GM19351 (cell line): Measurements from ENCODE around the gene EPC1.
"Not testable (repeated sequence)": the region's sequence is repeated elsewhere in the genome, so short reads cannot be mapped to it uniquely, and the experiment has no call there.

Source experiments
- ATAC-seq: cut with Tn5 transposase; IDR thresholded peaks from one replicate; pipeline ENCODE4 v1.9.1; 2021; ENCODE audit warnings: mild to moderate bottlenecking, moderate library complexity; ENCODE audit not compliant: unreplicated experiment

EPC1 gene, protein sequence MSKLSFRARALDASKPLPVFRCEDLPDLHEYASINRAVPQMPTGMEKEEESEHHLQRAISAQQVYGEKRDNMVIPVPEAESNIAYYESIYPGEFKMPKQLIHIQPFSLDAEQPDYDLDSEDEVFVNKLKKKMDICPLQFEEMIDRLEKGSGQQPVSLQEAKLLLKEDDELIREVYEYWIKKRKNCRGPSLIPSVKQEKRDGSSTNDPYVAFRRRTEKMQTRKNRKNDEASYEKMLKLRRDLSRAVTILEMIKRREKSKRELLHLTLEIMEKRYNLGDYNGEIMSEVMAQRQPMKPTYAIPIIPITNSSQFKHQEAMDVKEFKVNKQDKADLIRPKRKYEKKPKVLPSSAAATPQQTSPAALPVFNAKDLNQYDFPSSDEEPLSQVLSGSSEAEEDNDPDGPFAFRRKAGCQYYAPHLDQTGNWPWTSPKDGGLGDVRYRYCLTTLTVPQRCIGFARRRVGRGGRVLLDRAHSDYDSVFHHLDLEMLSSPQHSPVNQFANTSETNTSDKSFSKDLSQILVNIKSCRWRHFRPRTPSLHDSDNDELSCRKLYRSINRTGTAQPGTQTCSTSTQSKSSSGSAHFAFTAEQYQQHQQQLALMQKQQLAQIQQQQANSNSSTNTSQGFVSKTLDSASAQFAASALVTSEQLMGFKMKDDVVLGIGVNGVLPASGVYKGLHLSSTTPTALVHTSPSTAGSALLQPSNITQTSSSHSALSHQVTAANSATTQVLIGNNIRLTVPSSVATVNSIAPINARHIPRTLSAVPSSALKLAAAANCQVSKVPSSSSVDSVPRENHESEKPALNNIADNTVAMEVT

DNA sequence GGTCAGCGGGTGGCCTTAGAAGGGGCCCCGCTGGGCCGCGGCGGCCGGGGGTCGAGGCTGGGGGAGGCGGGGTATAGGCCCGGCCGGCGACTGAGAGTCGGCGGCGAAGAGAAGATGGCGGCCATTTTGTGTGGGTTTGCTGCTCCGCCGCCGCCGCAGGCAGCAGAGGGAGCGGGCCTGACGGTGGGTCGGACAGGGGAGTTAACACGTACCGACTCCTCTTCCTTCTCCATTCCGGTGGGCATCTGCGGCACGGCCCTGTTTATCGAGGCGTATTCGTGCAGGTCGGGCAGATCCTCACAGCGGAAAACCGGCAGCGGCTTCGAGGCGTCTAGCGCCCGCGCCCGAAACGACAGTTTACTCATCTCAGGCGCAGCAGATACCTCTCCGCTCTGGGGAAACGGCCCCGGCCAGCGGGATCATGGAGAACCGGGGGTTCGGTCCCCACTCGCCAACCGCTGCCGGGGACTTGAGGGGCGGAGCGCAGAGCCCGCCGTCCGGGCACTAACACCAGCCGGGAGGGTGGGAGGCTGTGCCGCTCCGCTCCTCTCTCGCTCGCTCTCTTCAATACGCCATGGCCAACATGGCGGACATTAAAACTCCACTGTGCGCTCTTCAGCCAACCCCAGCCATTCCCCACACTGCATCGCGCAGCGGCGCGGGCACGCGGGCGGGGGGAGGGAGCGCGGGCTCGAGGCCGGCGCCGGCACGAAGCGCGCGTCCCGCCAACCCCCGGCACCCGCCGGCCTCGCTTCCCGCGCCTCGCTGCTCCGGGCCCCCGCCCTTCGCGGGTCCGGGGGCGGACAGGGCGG, at the start of gene EPC1:
Gene EPC1, minus strand, starts transcription at position 608 of the 812 bp plus-strand sequence. Its CDS starts 243 bp downstream, at position 365.
- peak; percentile 64 for ATAC-seq

DNA sequence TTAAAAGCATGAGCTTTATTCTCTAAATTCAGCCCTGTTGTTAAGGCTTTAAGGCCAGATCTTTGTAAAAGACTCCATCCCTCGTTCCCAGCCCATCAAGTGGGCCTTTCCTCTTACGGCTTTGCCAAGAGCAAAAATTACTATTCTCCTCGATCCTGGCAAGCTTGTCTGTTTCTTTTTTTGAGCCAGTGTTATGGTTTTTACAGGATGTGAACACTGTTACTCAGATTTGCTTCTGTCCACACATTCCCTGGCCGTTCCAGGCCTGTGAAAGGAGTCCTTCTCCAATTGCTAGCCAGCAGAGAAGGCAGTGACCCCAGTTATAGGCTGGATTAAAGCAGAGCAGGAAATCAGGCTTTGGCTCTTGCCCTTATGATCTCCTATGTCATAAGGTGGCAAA, 47.0 kb upstream of the EPC1 start:
- no peak for ATAC-seq

DNA sequence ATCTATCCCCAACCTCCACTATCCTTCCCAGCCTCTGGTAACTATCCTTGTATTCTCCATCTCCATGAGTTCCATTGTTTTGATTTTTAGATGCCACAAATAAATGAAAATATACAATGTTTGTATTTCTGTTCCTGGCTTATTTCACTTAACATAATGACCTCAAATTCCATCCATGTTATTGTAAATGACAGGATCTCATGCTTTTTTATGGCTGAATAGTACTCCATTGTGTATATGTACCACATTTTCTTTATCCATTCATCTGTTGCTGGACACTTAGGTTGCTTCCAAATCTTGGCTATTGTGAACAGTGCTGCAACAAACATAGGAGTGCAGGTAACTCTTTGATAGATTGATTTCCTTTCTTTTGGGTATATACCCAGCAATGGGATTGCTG, 45.3 kb upstream of the EPC1 start:
- ATAC-seq = not testable (repeated sequence)

DNA sequence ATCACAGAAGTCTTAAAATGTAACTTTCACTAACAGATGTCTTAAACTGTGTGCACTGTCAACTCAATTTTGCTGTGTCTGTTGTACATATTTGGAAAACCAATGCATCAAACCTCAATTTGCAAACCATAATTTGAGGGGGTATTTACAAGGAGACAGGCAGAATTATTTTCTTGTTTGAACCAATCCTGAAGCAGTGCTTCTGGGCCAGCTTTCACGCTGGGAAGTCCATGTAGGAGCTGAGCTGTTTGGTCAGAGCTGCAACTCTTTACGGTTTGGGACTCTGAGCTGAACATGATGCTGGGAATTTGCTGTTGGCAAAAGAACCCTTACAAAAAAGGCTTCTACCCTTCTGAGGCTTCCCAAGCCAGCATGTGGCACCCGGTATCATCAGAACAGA, 43.2 kb upstream of the EPC1 start:
- no peak for ATAC-seq

DNA sequence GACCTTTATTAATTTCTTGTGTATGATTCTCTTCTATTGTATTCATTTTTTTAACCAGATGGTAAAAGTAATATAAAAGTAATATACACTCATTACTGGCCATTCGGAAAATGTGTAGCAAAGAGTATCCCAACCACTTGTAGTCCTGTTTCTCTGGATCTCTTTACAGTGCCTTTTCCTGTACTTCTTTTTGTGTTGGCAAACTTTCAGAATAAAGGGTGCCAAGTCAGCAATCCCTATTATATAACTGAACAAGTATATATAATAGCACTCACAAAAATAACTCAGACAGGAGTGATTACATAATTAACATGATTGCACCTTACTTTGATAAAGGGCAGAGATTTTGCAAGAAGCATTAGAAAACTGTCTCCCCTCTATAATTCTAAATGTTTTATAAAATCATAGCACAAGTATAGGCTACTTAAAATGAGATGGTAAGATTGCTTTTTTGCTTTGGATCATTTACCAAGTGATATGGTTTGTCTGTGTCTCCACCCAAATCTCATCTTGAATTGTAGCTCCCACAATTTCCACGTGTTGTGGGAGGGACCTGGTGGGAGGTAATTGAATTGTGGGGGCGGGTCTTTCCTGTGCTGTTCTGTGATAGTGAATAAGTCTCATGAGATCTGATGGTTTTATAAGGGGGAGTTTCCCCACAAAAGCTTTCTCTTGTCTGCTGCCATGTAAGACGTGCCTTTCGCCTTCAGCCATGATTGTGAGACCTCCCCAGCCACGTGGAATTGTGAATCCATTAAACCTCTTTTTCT, 41.5 kb upstream of the EPC1 start:
- no peak for ATAC-seq

DNA sequence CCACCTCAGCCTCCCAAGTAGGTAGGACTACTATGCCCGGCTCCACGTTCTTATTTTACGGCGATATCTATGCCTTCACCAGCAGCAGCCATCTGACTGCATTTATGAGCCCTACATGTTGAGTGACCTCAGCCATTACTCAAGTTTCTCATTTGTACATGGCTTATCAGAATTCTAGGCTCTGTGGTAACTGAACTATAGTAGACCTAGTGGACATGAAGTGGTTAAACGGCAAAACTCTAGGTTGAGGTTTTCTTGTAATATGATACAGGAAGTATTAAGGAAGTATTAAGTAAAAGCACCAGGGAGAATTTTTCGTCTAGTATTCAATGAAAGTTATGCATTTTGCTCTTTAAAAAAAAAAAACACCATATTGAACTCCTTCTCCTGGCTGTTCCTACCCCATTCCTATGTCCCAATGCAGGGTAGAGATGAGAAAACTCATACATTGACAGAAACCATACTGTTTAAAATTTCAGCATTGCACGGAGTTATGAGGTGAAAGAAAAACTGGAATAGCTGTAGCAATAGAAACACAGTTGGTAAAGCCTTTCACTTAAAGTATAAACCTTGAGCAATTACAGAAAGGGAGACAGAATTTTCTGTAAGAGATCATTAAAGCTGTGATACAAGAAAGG, 39.8 kb upstream of the EPC1 start:
- ATAC-seq = no peak

DNA sequence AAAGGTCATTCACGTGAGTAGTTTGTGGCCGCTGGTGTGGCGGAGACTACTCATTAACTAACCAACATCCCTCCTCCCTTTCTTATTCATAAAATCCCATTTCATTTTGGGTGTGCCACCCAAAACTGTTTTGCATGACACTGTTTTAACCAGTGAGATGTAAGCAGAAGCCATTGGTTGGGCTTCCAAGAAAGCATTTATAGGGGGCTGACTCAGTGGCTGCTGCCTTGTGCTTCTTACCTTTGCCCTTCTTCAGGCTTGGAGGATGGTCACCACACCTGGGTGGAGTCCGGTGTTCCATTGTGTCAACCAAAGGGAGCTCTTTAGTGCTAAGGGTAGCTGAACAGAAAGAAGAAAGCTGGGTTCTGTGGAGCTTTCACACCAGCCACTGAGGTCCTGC, 37.2 kb upstream of the EPC1 start:
- ATAC-seq = no peak

DNA sequence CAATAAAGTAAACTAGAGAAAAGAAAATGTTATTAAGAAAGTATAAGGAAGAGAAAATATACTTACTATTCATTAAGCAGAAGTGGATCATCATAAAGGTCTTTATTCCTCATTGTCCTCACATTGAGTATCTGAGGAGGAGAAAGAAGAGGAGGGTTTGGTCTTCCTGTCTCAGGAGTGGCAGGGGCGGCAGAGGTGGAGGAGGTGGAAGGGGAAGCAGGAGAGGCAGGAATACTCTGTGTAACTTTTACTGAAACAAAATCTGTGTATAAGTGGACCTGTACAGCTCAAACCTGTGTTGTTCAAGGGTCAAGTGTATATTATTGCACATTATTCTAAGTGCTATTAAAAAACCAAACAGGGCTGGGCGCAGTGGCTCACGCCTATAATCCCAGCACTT, 34.2 kb upstream of the EPC1 start:
- no peak for ATAC-seq

DNA sequence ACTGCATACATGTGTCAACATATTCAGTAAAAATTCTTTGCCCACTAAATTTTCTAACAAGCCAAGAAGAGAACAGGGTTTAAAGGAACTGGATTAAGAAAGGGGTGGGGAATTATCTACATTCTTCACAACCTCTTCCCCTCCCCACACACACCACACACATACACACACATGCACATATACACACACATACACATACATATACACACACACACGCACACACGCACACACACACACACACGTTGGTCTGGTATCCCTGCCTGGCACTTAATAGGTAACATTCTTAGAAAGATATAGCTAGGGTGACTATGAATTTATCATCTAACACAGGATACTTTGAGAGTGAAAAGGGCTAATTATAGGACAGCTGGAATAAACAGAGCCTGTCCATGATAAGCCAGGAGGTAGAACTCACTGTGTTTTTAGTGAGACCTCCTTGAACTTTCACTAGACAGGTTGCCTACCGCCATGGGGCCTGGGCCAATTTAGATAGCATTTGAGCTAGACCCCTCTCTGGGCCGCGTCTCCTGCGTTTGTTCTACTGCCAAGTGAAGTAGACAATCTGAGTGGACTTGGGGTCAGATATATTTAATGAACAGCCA, 33.1 kb upstream of the EPC1 start:
- ATAC-seq = no peak

DNA sequence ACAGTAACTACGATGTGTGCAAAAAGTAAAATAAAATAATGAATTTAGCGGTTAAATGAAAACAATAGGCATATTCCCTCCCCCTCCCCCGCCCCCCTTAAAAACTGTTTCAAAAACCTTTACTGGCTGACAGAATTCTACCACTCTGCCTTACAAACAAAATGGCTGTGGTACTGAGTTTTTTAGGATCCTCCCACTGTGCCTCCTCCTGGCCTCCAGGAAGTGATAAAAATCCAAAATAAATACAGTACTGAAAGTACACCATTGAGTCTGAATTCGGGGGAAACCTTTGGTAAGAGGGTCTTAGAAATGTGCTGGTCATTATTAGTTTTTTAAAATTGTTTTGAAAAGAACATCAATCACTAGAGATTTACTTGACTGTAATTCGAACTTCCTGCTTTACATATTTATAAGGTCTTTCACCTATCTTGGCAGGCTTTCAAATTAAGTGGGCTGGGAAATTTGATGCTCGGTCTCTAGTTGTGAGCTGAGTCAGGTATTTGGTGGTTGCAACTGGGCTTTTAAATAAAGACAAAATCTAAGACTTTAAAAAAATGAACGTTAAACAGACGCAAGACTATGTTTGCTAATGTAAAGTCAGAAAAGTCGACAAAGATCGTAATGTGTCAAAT, 32.5 kb upstream of the EPC1 start:
- no peak for ATAC-seq

DNA sequence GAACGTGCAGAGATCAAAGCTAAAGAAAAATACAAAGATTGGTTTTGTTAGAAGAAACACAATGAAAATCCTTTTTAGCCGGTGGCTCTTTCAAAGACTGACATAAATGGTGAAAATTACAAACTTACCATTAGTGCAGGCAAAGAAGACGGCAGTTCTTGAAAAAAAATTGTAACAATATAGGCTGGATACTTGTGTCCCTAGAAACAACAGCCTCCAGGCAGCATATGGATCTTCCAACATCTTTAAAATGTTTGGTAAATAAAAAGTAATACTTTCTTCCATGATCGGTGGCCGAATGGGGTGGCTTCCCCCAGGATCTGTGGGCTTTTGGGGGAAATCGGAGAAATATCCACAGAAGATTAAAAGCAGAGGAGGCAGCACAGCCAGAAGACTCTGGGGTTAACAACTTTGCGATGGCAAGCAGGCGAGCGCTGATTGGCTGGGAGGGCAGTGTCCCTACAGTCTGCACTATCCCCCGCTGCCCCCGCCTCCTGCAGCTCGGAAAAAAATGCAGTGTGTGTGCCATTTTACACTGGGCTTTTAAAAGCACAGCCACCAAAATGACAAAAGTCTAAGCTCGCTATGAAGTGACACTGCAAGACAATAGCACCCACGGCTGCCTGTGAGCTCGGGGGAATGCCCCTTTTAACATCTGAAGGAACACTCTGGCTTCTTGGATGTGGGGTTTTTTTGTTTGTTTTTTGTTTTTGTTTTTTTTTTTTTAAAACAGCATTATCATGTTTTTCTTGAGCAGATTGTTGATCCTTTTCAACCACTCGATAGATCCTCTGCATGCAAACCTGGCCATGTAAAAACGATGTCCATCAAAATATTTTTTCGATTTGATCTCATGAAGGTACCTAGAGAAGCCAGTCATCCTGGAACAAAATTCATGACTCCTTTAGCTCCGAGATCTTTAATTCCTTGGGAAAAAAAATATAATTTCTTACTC, 31.7 kb upstream of the EPC1 start:
- peak; percentile 92 for ATAC-seq

DNA sequence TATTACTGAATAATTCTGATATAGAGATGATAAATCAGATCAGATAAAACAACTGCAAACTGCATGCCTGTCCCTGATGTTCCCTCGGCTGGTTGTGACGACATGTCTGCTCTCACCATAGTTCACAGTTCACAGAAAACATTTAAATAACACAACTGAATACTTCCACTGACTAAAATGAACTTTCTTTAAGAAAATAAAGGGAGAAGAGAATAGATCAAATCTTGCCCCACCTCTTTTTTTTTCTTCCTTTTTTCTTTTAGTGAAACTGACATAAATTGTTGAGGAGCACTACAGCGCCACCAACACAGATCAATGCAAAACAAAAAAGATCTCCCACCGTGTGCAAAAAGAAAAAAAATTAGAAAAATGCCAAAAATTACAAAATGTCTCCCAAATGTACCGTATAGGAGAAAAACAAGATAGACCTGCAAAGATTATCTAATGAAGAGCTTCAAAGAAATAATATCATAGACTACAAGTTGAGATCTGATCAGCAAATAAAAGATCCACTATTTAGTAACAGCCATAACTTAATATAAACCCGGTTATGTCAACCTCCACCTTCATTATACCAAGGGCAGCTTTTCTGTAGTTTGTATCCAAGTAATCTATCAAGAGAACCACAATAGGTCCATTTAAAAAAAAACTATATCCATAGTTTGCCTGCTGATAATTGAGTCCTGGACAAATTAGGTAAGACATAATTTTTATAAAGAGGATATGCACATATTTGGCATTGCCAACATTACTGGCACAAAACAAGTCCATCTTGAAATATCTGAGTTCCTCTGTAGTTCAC, 30.7 kb upstream of the EPC1 start:
- ATAC-seq = peak; percentile 37

DNA sequence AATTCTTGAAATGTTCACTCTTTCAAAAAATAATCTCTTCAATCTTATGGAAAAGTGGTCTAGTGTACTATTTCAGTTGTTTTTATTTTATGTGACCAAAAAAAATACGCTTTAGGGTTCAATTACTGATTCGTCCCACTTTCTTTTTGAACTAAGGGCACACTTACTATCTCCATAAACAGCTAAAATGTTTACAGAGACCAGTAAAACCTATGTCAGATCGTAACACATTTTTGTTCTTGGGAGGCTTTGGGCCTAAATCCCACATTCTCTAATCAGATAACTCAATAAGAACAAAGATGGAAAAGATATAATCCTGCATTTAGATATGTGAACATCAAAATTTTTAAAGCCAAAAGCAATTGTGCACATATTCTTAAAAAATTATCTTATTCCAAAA, 29.8 kb upstream of the EPC1 start:
- no peak for ATAC-seq

DNA sequence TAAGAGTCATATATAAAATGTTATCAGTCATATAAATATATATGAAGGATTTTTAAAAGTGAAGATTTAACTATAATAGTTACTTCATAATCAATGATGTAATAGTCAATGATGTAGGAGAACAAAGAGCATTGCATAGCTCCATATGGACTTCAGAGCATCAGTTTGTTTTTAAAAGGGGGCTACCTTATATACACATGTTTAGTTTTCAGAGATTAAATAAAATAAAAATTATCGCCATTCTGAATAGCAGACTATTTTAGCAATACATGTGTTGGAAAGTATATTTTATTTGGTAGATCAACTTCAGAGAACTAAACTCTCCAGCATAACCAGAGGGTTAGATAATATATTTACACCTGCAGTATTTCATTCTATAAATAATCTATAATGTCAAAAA, 29.1 kb upstream of the EPC1 start:
- no peak for ATAC-seq

DNA sequence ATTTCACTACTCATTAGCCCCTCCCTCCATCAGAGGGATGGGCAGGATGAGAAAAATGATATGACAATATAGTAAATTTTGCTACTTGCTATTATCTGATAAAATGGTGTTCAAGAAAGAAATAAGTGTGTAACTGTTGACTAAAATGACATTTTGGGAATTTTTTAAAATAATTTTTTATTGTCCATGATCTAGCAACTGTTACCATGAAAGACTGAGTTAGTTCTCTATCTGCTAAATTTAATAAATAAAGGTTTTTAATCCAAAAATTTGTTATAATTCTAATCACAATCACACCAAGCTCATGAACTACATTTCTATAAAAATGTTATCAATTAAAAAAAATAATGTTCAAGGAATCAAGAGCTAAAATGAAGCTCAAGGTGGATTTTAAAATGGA, 28.7 kb upstream of the EPC1 start:
- ATAC-seq = no peak

DNA sequence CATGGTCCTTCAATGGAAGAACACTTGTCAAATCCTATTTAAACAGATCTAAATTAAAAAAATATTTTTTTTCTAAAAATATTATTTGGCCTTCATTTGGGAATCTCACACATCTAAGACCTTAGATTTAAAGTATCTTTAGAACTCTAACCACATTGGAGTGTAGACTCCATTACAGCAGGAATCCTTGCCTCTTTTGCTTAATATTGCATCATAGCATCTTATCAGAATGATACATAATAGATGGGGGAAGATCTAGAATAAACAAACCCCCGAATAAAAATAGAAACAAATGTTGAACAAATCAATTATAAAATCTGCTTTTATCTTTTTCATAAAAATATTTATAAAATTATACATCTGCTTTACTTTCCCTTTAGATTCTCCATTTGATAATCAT, 27.6 kb upstream of the EPC1 start:
- ATAC-seq = no peak

DNA sequence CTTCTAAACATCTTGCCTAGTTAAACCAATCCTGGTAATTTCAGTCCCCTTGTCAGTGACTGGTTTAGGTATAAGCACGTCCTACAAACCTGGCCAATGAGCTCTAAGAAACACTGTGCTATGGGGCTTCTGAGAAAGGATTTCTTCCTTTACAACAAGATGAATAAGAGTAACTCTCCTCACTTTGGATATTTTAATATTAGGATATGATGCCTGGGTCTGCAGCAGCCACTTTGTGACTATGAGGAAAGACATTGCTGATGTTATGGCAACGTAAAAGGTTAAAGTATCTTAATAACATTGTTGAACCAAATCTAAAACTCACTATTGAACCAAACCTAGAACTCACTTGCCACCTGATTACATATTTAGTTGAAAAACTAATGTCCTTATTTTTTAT, 26.5 kb upstream of the EPC1 start:
- ATAC-seq = no peak
